ENCODE data around the gene GAPVD1. TPM values are rescaled to one million over a fixed set of nuclear protein-coding genes. Genes with fewer than 3 reads are reported as not detected.

GAPVD1 gene
- total RNA-seq, 2 experiments from 2014 or later = 29.6 to 44.5 TPM

DNA sequence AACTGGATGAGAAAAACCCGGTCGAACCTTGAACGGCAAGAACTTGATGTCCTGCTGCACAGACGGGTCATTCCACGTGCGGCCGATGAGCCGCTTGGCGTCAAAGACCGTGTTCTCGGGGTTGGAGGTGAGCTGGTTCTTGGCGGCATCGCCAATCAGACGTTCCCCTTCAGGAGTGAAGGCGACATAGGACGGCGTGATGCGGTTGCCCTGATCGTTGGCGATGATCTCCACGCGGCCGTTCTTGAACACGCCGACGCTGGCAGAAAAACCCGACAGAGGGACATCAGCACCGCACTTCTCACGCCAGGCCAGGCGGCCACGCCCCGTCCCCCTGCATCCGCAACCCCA lies 21.0 kb upstream of the GAPVD1 start:
- peak overlapping the region; percentile 96 for H3K4me3 ChIP-seq (ENCODE audit: low read depth, low read length, poor library complexity, severe bottlenecking)
- ChIA-PET CTCF (ENCODE audit: unreplicated experiment) (no interaction called here), POLR2A (interaction anchor here (0.6 to 2.4 kb wide), 9 partner anchors 8 to 286 kb away, joined by 3 to 14 read pairs (median 4); no protein-coding TSS in a partner anchor)
- H3K9me2 ChIP-seq (ENCODE audit: insufficient read depth, low read length) = no peaks in the 10 kb centered on the region
- TF ChIP-seq EZH2phosphoT487 (IDR thresholded peaks at IDR 0.05; ENCODE audit: borderline replicate concordance, low read depth, low read length) = no peak
- TF ChIP-seq, protein P1, sequence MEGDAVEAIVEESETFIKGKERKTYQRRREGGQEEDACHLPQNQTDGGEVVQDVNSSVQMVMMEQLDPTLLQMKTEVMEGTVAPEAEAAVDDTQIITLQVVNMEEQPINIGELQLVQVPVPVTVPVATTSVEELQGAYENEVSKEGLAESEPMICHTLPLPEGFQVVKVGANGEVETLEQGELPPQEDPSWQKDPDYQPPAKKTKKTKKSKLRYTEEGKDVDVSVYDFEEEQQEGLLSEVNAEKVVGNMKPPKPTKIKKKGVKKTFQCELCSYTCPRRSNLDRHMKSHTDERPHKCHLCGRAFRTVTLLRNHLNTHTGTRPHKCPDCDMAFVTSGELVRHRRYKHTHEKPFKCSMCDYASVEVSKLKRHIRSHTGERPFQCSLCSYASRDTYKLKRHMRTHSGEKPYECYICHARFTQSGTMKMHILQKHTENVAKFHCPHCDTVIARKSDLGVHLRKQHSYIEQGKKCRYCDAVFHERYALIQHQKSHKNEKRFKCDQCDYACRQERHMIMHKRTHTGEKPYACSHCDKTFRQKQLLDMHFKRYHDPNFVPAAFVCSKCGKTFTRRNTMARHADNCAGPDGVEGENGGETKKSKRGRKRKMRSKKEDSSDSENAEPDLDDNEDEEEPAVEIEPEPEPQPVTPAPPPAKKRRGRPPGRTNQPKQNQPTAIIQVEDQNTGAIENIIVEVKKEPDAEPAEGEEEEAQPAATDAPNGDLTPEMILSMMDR (conservative IDR thresholded peaks at IDR 0.05; ENCODE audit: low read length) = no peak
- peaks cover 44% of the 10 kb centered on the region for H4K20me1 ChIP-seq (ENCODE audit: insufficient read depth, low read length)
- no peak overlapping the region; the same call in 1 of the 2 replicates for H2AFZ ChIP-seq (ENCODE audit: low read length)
- H3K4me2 ChIP-seq (ENCODE audit: low read length) = peak overlapping the region; percentile 74
- peak overlapping the region; percentile 61 for H3K27ac ChIP-seq (ENCODE audit: low read depth, low read length, poor library complexity, severe bottlenecking)
- intact Hi-C loops (cut with micrococcal nuclease; ENCODE audit: unreplicated experiment) = loop anchor here (5.0 kb wide), 2 partner anchors 132 to 373 kb away; no protein-coding TSS in a partner anchor
- no TSS peak for BruUV-seq (replicated peaks)
- peaks cover 66% of the 10 kb centered on the region for H3K79me2 ChIP-seq (ENCODE audit: insufficient read depth, low read depth, low read length)
- peak; percentile 62 for DNase-seq (ENCODE audit: low spot score)
- H3K9me3 ChIP-seq (ENCODE audit: low read length) = no peaks in the 10 kb centered on the region
- peaks cover 46% of the 10 kb centered on the region for H3K4me1 ChIP-seq (ENCODE audit: insufficient read depth, low read length, poor library complexity, severe bottlenecking)
- peaks cover 54% of the 10 kb centered on the region for H3K36me3 ChIP-seq (ENCODE audit: insufficient read depth, low read length)

DNA sequence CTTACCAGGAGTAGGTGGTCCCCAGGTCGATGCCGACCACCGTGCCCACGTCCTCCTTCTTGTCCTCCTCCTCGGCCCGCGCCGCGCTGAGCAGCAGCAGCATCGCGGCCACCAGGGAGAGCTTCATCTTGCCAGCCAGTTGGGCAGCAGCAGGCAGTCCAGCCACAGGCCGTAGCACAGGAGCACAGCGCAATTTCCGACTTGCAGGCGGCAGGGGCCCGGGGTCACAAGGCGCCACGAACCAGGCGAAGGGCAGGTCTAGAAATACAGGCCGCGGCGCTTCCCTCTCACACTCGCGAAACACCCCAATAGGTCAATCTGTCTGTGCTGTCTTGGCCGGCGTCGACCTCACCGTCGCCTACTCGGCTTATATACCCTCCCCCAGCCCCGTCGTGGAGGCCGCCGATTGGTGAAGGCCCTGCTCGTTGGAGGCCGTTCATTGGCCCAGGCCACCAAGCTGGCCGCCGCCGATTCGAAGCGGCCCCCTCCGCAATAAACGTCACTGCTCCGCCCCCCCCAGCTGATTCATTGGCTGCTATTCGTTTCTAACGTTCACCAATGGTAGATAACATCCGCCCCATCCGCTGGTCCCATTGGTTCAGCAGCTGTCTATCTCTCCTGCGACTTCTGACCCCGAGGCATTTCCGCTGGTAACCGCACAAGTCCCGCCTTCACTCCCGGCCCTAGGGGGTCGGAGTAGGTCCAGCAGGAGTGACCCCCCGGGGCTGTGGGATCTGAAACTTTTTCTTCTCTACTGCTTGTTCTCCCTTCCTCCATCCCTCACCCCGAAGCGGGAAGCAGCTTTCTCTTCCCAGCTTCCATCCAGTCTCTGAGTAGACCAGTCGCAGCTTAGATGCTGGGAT lies 20.4 kb upstream of the GAPVD1 start, which contains the start of gene HSPA5:
Gene HSPA5 (minus strand): TSS at position 344 of the 863 bp plus-strand sequence. CDS start 217 bp downstream, at position 127.
- Histone ChIP-seq H4K20me1 (ENCODE audit: insufficient read depth, low read length) (peaks cover 38% of the 10 kb centered on the region), H2AFZ (ENCODE audit: low read length) (peak within 1 kb of the TSS; percentile 64; the same call in 1 of the 2 replicates), H3K9me3 (ENCODE audit: low read length) (no peaks in the 10 kb centered on the region), H3K4me1 (ENCODE audit: insufficient read depth, low read length, poor library complexity, severe bottlenecking) (peaks cover 40% of the 10 kb centered on the region), H3K9me2 (ENCODE audit: insufficient read depth, low read length) (no peaks in the 10 kb centered on the region), H3K4me2 (ENCODE audit: low read length) (peak within 1 kb of the TSS; percentile 99), H3K27ac (ENCODE audit: low read depth, low read length, poor library complexity, severe bottlenecking) (peak within 1 kb of the TSS; percentile 61), H3K79me2 (ENCODE audit: insufficient read depth, low read depth, low read length) (peaks cover 60% of the 10 kb centered on the region), H3K4me3 (ENCODE audit: low read depth, low read length, poor library complexity, severe bottlenecking) (peak within 1 kb of the TSS; percentile 96), H3K36me3 (ENCODE audit: insufficient read depth, low read length) (peaks cover 48% of the 10 kb centered on the region)
- CTCF ChIA-PET (ENCODE audit: unreplicated experiment) = interaction anchor here (0.6 kb wide), 3 partner anchors 137 to 1479 kb away, joined by 3 to 6 read pairs (median 3); no protein-coding TSS in a partner anchor
- BruUV-seq (replicated peaks) = TSS peak; percentile 63
- peak; percentile 99 for DNase-seq (ENCODE audit: low spot score)
- POLR2A ChIA-PET = interaction anchor here (0.5 to 3.9 kb wide), 21 partner anchors 9 to 1605 kb away, joined by 3 to 28 read pairs (median 4); partner anchors contain the start of gene GAPVD1
- TF ChIP-seq, protein P1 (conservative IDR thresholded peaks at IDR 0.05; ENCODE audit: low read length) = no peak
- TF ChIP-seq EZH2phosphoT487 (IDR thresholded peaks at IDR 0.05; ENCODE audit: borderline replicate concordance, low read depth, low read length) = no peak
- intact Hi-C loops (cut with micrococcal nuclease; ENCODE audit: unreplicated experiment) = loop anchor here (1.0 to 5.0 kb wide), 3 partner anchors 52 to 374 kb away; partner anchors contain the start of gene PPP6C

All from OCI-LY7 (cell line).